Stimulated activated CD4-positive, alpha-beta T cell treated with anti-CD3 and anti-CD28 coated beads, Interleukin-1b, Interleukin-23, amount 100 ng/mL, for 4 hours (primary cell): ENCODE measurements around the gene CD34.
"Not testable (repeated sequence)": the region's sequence is repeated elsewhere in the genome, so short reads cannot be mapped to it uniquely, and the experiment has no call there.

ENCODE experiments used
- DNase-seq, 2 donors: peaks; one replicate each; pipeline ENCODE4 v3.0.0-alpha.2; 2020; ENCODE audit warnings: low read depth in 2 of 2

Gene CD34

GRCh38 chr1:207933205-207933800 is 22.4 kb upstream of the CD34 start:
- no peak for DNase-seq

- DNase-seq: no peak
Observed at GRCh38 chr1:207926984-207927383, 16.1 kb upstream of the CD34 start.

DNA sequence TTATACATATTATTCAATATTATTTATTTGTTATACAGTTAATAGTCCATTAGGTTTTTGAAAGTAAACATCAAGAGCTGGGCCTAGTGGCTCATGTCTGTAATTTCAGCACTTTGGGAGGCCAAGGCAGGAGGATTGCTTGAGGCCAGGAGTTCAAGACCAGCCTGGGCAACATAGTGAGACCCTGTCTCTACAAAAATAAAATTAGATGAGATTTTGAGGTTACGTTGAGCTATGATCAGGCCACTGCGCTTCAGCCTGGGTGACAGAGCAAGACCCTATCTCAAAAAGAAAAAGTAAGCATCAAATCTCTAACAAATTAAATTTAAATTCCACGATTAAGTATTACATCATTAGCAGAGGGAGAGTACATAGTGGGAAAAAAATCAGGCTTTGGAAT is 15.0 kb upstream of the CD34 start:
- not testable (repeated sequence) for DNase-seq

- no peak for DNase-seq
Observed at GRCh38 chr1:207925210-207925609, 14.3 kb upstream of the CD34 start.

DNA sequence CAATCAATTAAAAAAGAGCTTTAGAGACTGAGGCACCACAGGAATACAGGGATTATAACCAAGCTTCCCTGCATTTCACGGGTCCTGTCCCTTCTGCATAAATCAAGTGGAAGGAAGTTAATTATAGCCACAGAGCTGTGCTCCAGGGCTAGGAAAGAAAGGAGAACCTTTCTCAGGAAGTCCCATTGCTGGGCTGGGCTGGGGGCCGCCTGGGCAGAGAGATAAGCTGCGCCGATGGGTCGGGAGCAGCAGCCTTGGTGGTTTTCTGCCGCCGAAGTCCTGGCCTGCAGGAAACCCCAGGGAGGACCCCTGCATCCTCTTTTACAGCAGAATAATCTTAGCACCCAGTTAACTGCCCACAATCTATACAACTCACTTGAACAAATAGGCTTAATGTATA is 12.6 kb upstream of the CD34 start:
- DNase-seq: no peak

DNA sequence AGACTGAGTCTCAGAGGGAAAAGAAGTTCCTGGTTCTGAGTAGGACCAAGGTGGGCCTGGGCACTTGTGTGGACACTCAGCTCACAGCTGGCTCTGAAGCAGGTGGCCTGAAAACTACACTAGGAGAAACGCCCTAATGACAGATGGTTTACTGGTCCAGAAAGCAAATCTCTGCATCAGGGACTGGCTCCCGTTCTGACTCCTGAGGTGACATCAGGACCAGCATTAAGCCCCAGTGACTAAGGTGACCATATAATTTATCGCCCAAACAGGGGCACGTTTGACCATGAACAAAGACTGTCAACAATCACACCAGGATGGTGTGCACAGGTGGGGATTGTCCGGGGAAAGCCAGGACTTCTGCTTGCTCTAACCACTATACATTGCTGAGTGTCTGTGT is 12.2 kb upstream of the CD34 start:
- no peak for DNase-seq

DNA sequence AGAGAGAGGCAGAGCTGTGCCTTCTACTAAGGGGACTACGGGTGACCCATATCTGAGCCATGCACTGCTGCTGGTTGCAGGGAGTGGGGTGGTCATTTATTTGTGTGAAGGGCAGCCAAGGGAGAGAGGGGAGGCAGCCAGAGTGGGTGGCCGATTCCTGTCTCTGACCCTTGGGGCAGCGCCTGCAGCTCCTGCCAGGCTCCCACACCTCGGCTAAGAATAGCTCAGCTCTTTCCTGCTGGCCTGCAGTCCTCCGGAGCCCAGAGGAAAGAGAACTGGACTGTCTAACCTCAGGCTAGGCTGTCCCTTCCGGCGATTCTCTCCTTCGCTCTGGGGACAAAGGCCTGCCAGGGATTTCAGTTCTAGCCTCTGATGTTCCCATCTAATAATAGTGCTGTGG is 11.6 kb upstream of the CD34 start:
- no peak for DNase-seq

DNA sequence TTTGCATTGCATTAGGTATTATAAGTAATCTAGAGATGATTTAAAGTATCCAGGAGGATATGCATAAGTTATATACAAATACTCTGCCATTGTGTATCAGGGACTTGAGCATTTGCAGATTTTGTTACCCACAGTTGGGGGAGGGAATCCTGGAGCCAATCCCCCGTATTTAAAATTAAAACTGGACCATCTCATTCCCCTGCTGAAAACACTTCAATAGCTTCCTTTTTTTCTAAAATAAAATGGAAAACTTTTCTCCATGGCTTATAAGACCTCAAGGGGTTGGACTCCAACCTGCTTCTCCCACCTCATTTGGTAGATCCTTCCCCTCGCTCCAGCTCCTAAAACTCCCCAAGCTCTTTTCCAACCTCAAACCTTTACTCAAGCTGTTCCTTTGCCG is 10.4 kb upstream of the CD34 start:
- DNase-seq: no peak

DNA sequence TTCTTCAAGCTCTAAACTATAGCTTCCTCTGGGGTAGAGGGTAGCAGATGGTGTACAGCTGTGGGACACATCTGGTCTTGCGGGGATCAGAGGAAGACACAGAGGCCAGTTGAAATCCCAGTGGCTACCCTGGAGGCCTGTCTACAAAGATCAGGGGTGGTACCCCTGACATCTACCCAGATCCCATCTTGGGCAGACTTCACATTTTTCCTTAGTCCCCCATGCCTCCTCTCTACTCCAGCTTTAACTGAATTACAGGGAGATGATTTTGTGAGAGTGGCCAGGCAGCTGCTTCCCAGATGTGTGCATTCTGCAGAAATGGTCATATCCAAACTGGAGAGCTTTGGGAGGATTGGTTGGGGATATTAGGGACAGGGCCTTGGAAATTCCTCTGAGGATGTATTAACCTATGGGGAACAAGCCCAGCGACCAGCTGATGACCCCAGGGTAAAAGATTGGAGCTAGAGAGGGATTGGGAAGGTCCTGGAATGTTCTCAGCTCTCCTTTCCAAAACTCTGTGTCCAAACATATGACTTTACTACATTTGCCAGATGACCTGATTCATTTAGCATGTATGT is 9.6 kb upstream of the CD34 start:
- no peak for DNase-seq

- DNase-seq: no peak
Observed at GRCh38 chr1:207919523-207920170, 8.7 kb upstream of the CD34 start.

- DNase-seq: no peak
Observed at GRCh38 chr1:207918581-207918980, 7.7 kb upstream of the CD34 start.

- DNase-seq: no peak
Observed at GRCh38 chr1:207918011-207918410, 7.1 kb upstream of the CD34 start.

GRCh38 chr1:207917080-207917479 is 6.2 kb upstream of the CD34 start:
- DNase-seq: no peak

- DNase-seq: no peak
Observed at GRCh38 chr1:207913951-207914350, 3.0 kb upstream of the CD34 start.

DNA sequence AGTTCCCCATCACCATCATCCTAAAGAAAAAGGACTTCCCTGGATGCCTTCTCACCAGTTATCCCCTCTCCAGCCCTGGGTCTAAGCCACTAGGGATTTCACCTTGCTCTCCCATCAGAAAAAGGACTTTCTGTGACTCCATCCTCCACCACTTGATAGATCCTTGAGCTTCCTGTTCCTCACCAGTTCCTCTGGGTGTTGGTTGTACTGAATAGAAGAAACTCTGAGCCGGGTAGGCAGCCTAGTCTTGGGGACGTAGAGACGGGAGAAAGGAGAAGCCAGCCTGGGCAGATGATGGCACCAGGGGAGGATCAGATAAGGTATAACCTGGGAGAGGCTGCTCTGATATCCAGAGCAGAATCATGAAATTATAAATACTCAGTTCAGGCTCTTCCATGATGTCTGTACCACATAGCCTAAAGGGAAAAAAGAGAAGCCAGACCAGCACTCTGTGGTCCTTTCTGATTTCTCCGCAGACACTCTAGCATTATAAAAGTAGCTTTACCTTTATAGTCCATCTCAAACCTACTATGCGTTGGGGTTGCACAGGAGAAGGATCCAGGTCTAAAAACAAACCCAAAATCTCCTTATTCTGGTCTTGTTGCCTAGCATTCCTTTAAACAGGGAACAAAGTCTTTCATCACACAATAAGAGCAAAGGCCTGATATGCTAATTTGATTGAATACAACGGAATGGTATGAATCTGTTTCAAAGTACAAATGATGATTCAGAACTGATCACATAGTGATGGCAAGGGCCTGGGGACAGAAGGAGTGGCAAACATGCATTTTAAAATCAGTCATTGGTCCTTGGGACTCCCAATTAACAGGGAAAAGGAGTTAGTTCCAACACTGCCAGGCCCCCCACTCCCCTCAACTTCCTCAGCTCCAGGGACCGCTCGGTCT is 1.2 kb upstream of the CD34 start:
- DNase-seq: no peak

DNA sequence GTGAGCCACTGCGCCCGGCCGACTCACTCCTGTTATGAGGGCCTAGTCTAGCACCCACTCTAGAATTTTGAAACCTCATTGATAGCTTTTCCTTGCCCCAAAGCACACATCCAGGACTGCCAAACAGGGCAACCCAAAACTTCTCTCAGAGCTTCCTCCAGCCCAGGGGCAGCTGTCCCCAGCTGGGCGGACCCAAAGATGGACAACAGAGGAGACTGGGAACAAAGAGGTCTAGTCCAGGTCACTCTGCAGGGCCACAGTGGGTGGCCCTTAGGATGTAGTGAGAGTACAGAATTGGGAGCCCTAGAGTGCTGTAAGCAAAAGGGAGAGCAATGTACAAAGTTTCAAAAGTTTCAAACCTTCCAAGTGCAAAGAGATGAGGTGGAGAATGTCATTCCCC is 1.2 kb downstream of the CD34 start:
- no peak for DNase-seq

DNA sequence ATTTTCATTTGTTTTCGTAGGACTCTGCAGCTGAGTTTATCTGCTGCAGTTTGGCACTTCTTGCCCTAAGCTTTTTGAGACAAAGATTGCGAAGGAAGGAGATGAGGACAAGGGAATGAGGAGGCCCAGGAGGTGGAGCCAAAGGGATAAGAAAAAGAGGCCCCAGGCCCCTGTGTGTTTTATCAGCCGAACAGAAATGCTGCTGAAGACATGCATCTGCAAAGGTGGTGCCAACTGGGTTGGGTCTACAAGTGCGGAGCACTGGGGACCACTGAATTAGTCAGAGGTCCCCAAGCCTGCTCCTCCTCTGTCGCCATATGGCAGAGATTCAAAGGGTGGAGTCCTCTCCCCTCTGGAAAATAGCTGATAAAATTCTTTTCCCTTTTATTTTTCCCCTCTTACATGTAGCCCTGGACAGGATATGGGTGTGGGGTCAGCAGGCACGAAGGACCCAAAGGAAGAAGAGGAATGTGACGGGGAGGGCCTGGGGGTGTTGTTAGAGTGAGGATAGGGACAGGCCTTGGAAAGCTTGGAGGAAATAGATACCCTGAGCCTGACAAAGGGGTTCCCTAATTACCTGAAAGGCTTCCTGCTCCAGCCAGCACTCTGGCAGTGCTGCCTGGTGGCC is 2.7 kb downstream of the CD34 start:
- DNase-seq: no peak

GRCh38 chr1:207904391-207904790 is 6.5 kb downstream of the CD34 start:
- no peak for DNase-seq

DNA sequence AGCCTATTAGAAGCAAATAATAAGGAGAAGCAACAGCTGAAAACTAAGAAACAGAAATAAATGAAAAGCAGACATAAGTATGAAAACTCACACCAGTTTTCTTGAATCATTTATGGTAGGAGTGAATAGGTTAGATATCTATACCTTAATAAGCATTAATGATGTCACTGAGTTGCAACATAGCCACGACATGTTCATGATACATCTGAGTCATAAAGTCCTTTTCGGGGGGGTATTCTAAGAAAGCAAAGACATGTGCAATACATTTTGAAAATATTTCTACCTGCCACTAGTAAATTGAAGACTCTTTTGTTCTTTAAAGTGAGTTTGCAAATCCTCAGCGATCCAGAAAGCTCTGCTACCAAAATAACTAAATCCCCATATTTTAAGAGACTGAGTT is 7.2 kb downstream of the CD34 start:
- DNase-seq: no peak

- no peak for DNase-seq
Observed at GRCh38 chr1:207903053-207903452, 7.9 kb downstream of the CD34 start.

DNA sequence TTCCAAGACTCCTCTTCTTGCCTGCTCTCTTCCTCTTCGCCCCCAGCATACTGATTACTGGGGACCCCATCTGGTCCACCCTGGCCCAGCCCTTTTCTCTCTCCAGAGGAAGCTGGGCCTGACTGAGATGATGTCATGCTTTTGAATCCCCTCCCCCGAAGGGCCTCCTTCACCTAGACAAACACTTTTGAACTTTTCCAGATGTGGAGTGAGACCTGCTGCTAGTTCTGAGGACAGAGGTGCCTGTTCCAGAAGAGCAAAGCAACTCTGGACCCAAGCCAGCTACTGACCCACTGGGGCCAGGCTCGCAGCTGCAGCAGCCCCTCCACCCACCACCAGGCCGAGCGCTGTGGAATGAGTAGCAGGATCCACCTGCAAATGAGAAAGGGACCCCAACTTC is 8.4 kb downstream of the CD34 start:
- no peak for DNase-seq

DNA sequence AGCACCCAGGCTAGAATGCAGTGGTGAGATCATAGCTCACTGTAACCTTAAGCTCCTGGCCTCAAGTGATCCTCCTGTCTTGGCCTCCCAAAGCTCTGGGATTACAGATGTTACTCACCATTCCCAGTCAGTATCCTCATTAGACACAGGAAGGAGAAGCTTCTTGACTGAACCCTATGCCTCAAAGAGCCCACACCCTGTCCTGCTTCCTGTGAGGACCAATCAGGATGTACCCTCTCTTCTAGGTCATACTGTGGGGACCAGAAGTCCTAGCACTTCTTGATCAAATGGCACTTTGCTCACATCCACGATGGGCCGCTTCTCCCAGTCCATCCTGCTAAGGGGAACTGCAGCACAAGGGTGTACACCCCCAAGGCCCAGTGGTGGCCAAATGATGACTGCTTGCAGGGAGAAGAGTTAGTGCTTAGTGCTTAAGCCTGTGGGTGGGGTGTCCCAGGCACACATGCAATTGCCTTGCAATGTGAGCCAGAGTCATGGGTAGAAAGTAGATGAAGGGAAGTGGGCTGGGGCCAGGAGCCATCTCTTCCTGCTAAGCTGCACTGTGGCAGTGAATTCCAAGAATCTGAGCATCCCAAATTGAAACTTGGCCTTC is 9.8 kb downstream of the CD34 start:
- DNase-seq: no peak
